Large intestine (tissue), 3 donors: ENCODE data around the gene EIF3F. TPM values are rescaled to one million over a fixed set of nuclear protein-coding genes. Genes with fewer than 3 reads are reported as not detected.

Experiments used
- DNase-seq, 2 donors: peaks; one replicate each; pipeline versions ENCODE4 v3.0.0 to v3.0.0-alpha.2; 2013
- H3K27ac ChIP-seq: one replicate; pipeline ENCODE4 v1.5.1; 2013; ENCODE audit warnings: low read length
- H3K27me3 ChIP-seq: 2 replicates; pipeline ENCODE4 v1.6.1; 2013; ENCODE audit warnings: low read length; ENCODE audit not compliant: control insufficient read depth, insufficient read depth
- H3K36me3 ChIP-seq: 2 replicates; pipeline ENCODE4 v1.6.1; 2013; ENCODE audit warnings: low read length; ENCODE audit not compliant: control insufficient read depth, insufficient read depth
- H3K4me1 ChIP-seq: one replicate; pipeline ENCODE4 v1.6.1; 2013; ENCODE audit warnings: low read length; ENCODE audit not compliant: control insufficient read depth, insufficient read depth
- H3K4me3 ChIP-seq: one replicate; pipeline ENCODE4 v1.5.1; 2013; ENCODE audit warnings: low read length
- H3K9me3 ChIP-seq: one replicate; pipeline ENCODE4 v1.6.1; 2013; ENCODE audit warnings: mild to moderate bottlenecking, low read depth, low read length, moderate library complexity; ENCODE audit not compliant: control insufficient read depth
- WGBS: methylation state at CpG from one replicate; pipeline ENCODE4 v1.1.5; 2013; ENCODE audit warnings: low lambda C conversion rate; ENCODE audit not compliant: insufficient coverage; 5-methylcytosine and 5-hydroxymethylcytosine counted together
- polyA plus RNA-seq: library from polyadenylated mRNA; unstranded; fragments of 120-200 nt; gene quantifications from one replicate; pipeline ENCODE4 v1.2.1, GENCODE V29; 2013

Gene EIF3F
- polyA plus RNA-seq, 1 donor = 357 TPM

- DNase-seq = no peak
- peaks cover 4% of the 10 kb centered on the region for H3K27me3 ChIP-seq
- H3K4me1 ChIP-seq = no peaks in the 10 kb centered on the region
- no CpG with 5 or more reads among the region's 1 CpG for WGBS
- H3K36me3 ChIP-seq = no peaks in the 10 kb centered on the region
- no peak overlapping the region for H3K4me3 ChIP-seq
- H3K9me3 ChIP-seq = no peaks in the 10 kb centered on the region
- no peak overlapping the region for H3K27ac ChIP-seq
These were observed 20.0 kb upstream of the EIF3F start for GRCh38 chr11:7967097-7967496.

- Histone ChIP-seq H3K4me3 (no peak overlapping the region), H3K27me3 (peaks cover 4% of the 10 kb centered on the region), H3K4me1 (no peaks in the 10 kb centered on the region), H3K9me3 (no peaks in the 10 kb centered on the region), H3K36me3 (no peaks in the 10 kb centered on the region), H3K27ac (no peak overlapping the region)
- no peak for DNase-seq
These were observed 19.3 kb upstream of the EIF3F start for GRCh38 chr11:7967826-7968225.

GRCh38 chr11:7968686-7969085 lies 18.5 kb upstream of the EIF3F start:
- no peaks in the 10 kb centered on the region for H3K4me1 ChIP-seq
- no CpG with 5 or more reads among the region's 2 CpGs for WGBS
- no peaks in the 10 kb centered on the region for H3K36me3 ChIP-seq
- no peaks in the 10 kb centered on the region for H3K9me3 ChIP-seq
- H3K27me3 ChIP-seq = peaks cover 4% of the 10 kb centered on the region
- no peak overlapping the region for H3K27ac ChIP-seq
- no peak for DNase-seq
- no peak overlapping the region for H3K4me3 ChIP-seq

- no peak for DNase-seq
- Histone ChIP-seq H3K4me3 (no peak overlapping the region), H3K4me1 (no peaks in the 10 kb centered on the region), H3K36me3 (no peaks in the 10 kb centered on the region), H3K9me3 (no peaks in the 10 kb centered on the region), H3K27ac (no peak overlapping the region), H3K27me3 (peaks cover 4% of the 10 kb centered on the region)
- no CpG with 5 or more reads among the region's 3 CpGs for WGBS
These were observed 17.1 kb upstream of the EIF3F start for GRCh38 chr11:7969756-7970646.

GRCh38 chr11:7971846-7972245 lies 15.3 kb upstream of the EIF3F start:
- Histone ChIP-seq H3K27ac (no peak overlapping the region), H3K4me1 (no peaks in the 10 kb centered on the region), H3K27me3 (peaks cover 4% of the 10 kb centered on the region), H3K9me3 (no peaks in the 10 kb centered on the region), H3K4me3 (no peak overlapping the region), H3K36me3 (no peaks in the 10 kb centered on the region)
- no peak for DNase-seq

- H3K4me3 ChIP-seq = no peak overlapping the region
- 91% methylated on average over 4 of the region's 5 CpGs for WGBS
- no peaks in the 10 kb centered on the region for H3K36me3 ChIP-seq
- H3K27me3 ChIP-seq = peaks cover 4% of the 10 kb centered on the region
- H3K9me3 ChIP-seq = no peaks in the 10 kb centered on the region
- H3K4me1 ChIP-seq = no peaks in the 10 kb centered on the region
- no peak for DNase-seq
- no peak overlapping the region for H3K27ac ChIP-seq
These were observed 14.1 kb upstream of the EIF3F start for GRCh38 chr11:7973011-7973410.

- DNase-seq = no peak
- no peaks in the 10 kb centered on the region for H3K9me3 ChIP-seq
- no peak overlapping the region for H3K27ac ChIP-seq
- no peaks in the 10 kb centered on the region for H3K36me3 ChIP-seq
- no peaks in the 10 kb centered on the region for H3K4me1 ChIP-seq
- H3K4me3 ChIP-seq = no peak overlapping the region
- no CpG with 5 or more reads among the region's 2 CpGs for WGBS
- H3K27me3 ChIP-seq = peaks cover 4% of the 10 kb centered on the region
These were observed 12.5 kb upstream of the EIF3F start for GRCh38 chr11:7974668-7975067.

- H3K4me3 ChIP-seq = no peak overlapping the region
- DNase-seq = no peak
- no peaks in the 10 kb centered on the region for H3K27me3 ChIP-seq
- 70% methylated on average over 5 of the region's 5 CpGs for WGBS
- H3K4me1 ChIP-seq = no peaks in the 10 kb centered on the region
- no peak overlapping the region for H3K27ac ChIP-seq
- no peaks in the 10 kb centered on the region for H3K36me3 ChIP-seq
- no peaks in the 10 kb centered on the region for H3K9me3 ChIP-seq
These were observed 9.8 kb upstream of the EIF3F start for GRCh38 chr11:7977232-7977917.

- H3K27me3 ChIP-seq = no peaks in the 10 kb centered on the region
- H3K4me1 ChIP-seq = peaks cover 2% of the 10 kb centered on the region
- no peak overlapping the region for H3K27ac ChIP-seq
- DNase-seq = no peak
- no peak overlapping the region for H3K4me3 ChIP-seq
- no peaks in the 10 kb centered on the region for H3K9me3 ChIP-seq
- H3K36me3 ChIP-seq = no peaks in the 10 kb centered on the region
- no CpG with 5 or more reads among the region's 1 CpG for WGBS
These were observed 5.4 kb upstream of the EIF3F start for GRCh38 chr11:7981619-7982157.

- peaks cover 3% of the 10 kb centered on the region for H3K4me1 ChIP-seq
- H3K27me3 ChIP-seq = no peaks in the 10 kb centered on the region
These were observed 4.5 kb upstream of the EIF3F start for GRCh38 chr11:7982582-7983119.

More at GRCh38 chr11:7982582-7983119, 4.5 kb upstream of the EIF3F start:
- Histone ChIP-seq H3K9me3 (no peaks in the 10 kb centered on the region), H3K4me3 (no peak overlapping the region), H3K36me3 (no peaks in the 10 kb centered on the region), H3K27ac (no peak overlapping the region)
- no CpG with 5 or more reads among the region's 1 CpG for WGBS
- no peak for DNase-seq
